A549 (cell line): ENCODE data around the gene HDAC5.

Source experiments
- CBX2 ChIP-seq: fragments of 200-600 bp; sonication (generic); IDR thresholded peaks from 2 replicates; pipeline ENCODE4 v1.6.1; 2016; ENCODE audit warnings: low read depth, mild to moderate bottlenecking, borderline replicate concordance
- CTCF ChIP-seq: fragments of >200 bp; sonication (Bioruptor Twin); formaldehyde crosslinking; IDR thresholded peaks from 3 replicates; pipeline ENCODE4 v1.5.1; 2016
- MYC ChIP-seq: IDR thresholded peaks from 2 replicates; pipeline ENCODE4 v1.6.1; 2012; ENCODE audit warnings: mild to moderate bottlenecking, inconsistent platforms, low read length, improper control_type of control experiment, borderline replicate concordance
- NPAS2 ChIP-seq: fragments of 250-450 bp; sonication (Bioruptor Pico); IDR thresholded peaks from 2 replicates; pipeline ENCODE4 v1.8.0; 2022; ENCODE audit warnings: mild to moderate bottlenecking, moderate library complexity, borderline replicate concordance
- POLR2A ChIP-seq: IDR thresholded peaks from 2 replicates; pipeline ENCODE4 v1.6.1; 2012; ENCODE audit warnings: mild to moderate bottlenecking, low read length
- RCOR1 ChIP-seq: fragments of 150-350 bp; IDR thresholded peaks from 2 replicates; pipeline ENCODE4 v1.6.1; 2014; ENCODE audit warnings: antibody characterized with exemption, low read length, low read depth
- ZFP36 ChIP-seq: fragments of 450-650 bp; IDR thresholded peaks from 2 replicates; pipeline ENCODE4 v1.6.1; 2014; ENCODE audit warnings: borderline replicate concordance; ENCODE audit not compliant: partially characterized antibody

- TF ChIP-seq CTCF (no peak), ZFP36 (no peak), NPAS2 (no peak), POLR2A (no peak), RCOR1 (no peak), CBX2 (no peak), MYC (no peak)
Observed at GRCh38 chr17:44077595-44077909, 45.9 kb downstream of the HDAC5 start.
